PC-3 (cell line): Measurements from ENCODE around the gene TRPT1. TPM values are rescaled to one million over a fixed set of nuclear protein-coding genes. Genes with fewer than 3 reads are reported as not detected.

Source experiments
- ATAC-seq: fragments of 200-7000 bp; cut with Tn5 transposase; 2 replicates; pipeline ENCODE4 v1.9.1; 2020; ENCODE audit warnings: mild to moderate bottlenecking, moderate library complexity
- BruUV-seq: library from RNA; stranded (reverse); fragments of 400-500 nt; replicated peaks from 2 replicates; lab custom pipeline; 2021; lab: Mats Ljungman, UMichigan
- CTCF ChIA-PET: fragments of 300-600 bp; sonication (Branson Sonifier 250); formaldehyde crosslinking; loops from one replicate; lab custom pipeline; 2022; ENCODE audit warnings: antibody characterized with exemption; lab: Charles Lee
- POLR2A ChIA-PET: fragments of 300-600 bp; sonication (Branson Sonifier 250); formaldehyde crosslinking; loops from one replicate; lab custom pipeline; 2022; ENCODE audit warnings: antibody characterized with exemption; ENCODE audit not compliant: unreplicated experiment; lab: Charles Lee
- DNase-seq: peaks from one replicate; pipeline ENCODE4 v3.0.0-alpha.2; 2015
- H2AFZ ChIP-seq: fragments of 300-600 bp; sonication (generic); 2 replicates; pipeline ENCODE4 v1.6.0; 2016; ENCODE audit warnings: antibody characterized with exemption, low read length
- H3F3A ChIP-seq: fragments of 300-600 bp; sonication (generic); one replicate; pipeline ENCODE4 v1.6.0; 2017; ENCODE audit warnings: antibody characterized with exemption, low read length, control low read depth, mild to moderate bottlenecking; ENCODE audit not compliant: unreplicated experiment
- H3K27ac ChIP-seq: fragments of 300-600 bp; sonication (generic); 2 replicates; pipeline ENCODE4 v1.5.1; 2016; ENCODE audit warnings: mild to moderate bottlenecking, low read length
- H3K27me3 ChIP-seq: fragments of 300-600 bp; sonication (generic); 2 replicates; pipeline ENCODE4 v1.6.1; 2016; ENCODE audit warnings: low read length, mixed read lengths
- H3K36me3 ChIP-seq: fragments of 300-600 bp; sonication (generic); 2 replicates; pipeline ENCODE4 v1.6.1; 2016; ENCODE audit warnings: low read depth, mixed run types, low read length, mixed read lengths
- H3K4me1 ChIP-seq: fragments of 300-600 bp; sonication (generic); 2 replicates; pipeline ENCODE4 v1.5.1; 2016; ENCODE audit warnings: low read length; ENCODE audit not compliant: insufficient read depth
- H3K4me2 ChIP-seq: fragments of 300-600 bp; sonication (generic); 2 replicates; pipeline ENCODE4 v1.6.0; 2016; ENCODE audit warnings: low read length
- H3K4me3 ChIP-seq: fragments of 300-600 bp; sonication (generic); 2 replicates; pipeline ENCODE4 v1.5.1; 2016; ENCODE audit warnings: mild to moderate bottlenecking, low read length, mixed read lengths
- H3K79me2 ChIP-seq: fragments of 300-600 bp; sonication (generic); 2 replicates; pipeline ENCODE4 v1.6.1; 2017; ENCODE audit warnings: low read length, mixed read lengths
- H3K9ac ChIP-seq: fragments of 300-600 bp; sonication (generic); 2 replicates; pipeline ENCODE4 v1.6.0; 2016; ENCODE audit warnings: mild to moderate bottlenecking, low read length
- H3K9me2 ChIP-seq: fragments of 300-600 bp; sonication (generic); replicated peaks from 2 replicates; pipeline ENCODE4 v1.6.1; 2016; ENCODE audit warnings: mixed run types, low read length, mixed read lengths
- H3K9me3 ChIP-seq: fragments of 300-600 bp; sonication (generic); 2 replicates; pipeline ENCODE4 v1.6.1; 2016; ENCODE audit warnings: low read length, mixed read lengths
- H4K20me1 ChIP-seq: fragments of 300-600 bp; sonication (generic); 2 replicates; pipeline ENCODE4 v1.6.1; 2016; ENCODE audit warnings: low read length, mixed read lengths
- CTCF ChIP-seq: fragments of 300-600 bp; sonication (generic); conservative IDR thresholded peaks from 2 replicates; pipeline ENCODE4 v1.5.1; 2017; ENCODE audit warnings: antibody characterized with exemption, low read depth, mild to moderate bottlenecking, low read length
- EZH2 ChIP-seq: fragments of 300-600 bp; sonication (generic); IDR thresholded peaks from one replicate; pipeline ENCODE4 v1.6.1; 2017; ENCODE audit warnings: antibody characterized with exemption, mild to moderate bottlenecking, low read length; ENCODE audit not compliant: unreplicated experiment
- EZH2phosphoT487 ChIP-seq: fragments of 300-600 bp; sonication (generic); IDR thresholded peaks from 2 replicates; pipeline ENCODE4 v1.6.1; 2018; ENCODE audit warnings: mild to moderate bottlenecking, antibody characterized with exemption, low read length, borderline replicate concordance
- intact Hi-C: fragments of 100-400 bp; cut with micrococcal nuclease; formaldehyde crosslinking; loops from 2 replicates; pipeline ENCODE4 v1.9.0; 2023
- total RNA-seq: library from RNA; depleted of rRNA; stranded (reverse); fragments of >200 nt; gene quantifications from 2 replicates; pipeline ENCODE4 v1.2.3, GENCODE V29; 2014

The TRPT1 gene
- total RNA-seq, 1 experiment from 2014 or later, result 57.7 TPM

- Histone ChIP-seq H3K9me3 (no peaks in the 10 kb centered on the region), H3K27ac (no peak overlapping the region), H3K9ac (no peak overlapping the region), H3K9me2 (no peaks in the 10 kb centered on the region), H2AFZ (no peak overlapping the region), H3K36me3 (peaks cover 25% of the 10 kb centered on the region; the same call in 1 of the 2 replicates), H3F3A (no peaks in the 10 kb centered on the region), H3K4me2 (no peak overlapping the region), H3K79me2 (peaks cover under 1% of the 10 kb centered on the region; the same call in 1 of the 2 replicates), H3K27me3 (no peaks in the 10 kb centered on the region), H3K4me3 (no peak overlapping the region), H3K4me1 (peaks cover 31% of the 10 kb centered on the region), H4K20me1 (no peaks in the 10 kb centered on the region)
- CTCF ChIA-PET, result no interaction called here
- DNase-seq, result peak; percentile 60
- POLR2A ChIA-PET, result interaction anchor here (0.6 kb wide), 1 partner anchor 20 kb away, joined by 3 read pairs; no protein-coding TSS in a partner anchor
- intact Hi-C loops, result no loop called here
- TF ChIP-seq EZH2 (no peak), EZH2phosphoT487 (no peak), CTCF (no peak)
- no TSS peak for BruUV-seq
- ATAC-seq, result no peak
Measured at GRCh38 chr11:64266339-64266738, 40.4 kb upstream of the TRPT1 start.

DNA sequence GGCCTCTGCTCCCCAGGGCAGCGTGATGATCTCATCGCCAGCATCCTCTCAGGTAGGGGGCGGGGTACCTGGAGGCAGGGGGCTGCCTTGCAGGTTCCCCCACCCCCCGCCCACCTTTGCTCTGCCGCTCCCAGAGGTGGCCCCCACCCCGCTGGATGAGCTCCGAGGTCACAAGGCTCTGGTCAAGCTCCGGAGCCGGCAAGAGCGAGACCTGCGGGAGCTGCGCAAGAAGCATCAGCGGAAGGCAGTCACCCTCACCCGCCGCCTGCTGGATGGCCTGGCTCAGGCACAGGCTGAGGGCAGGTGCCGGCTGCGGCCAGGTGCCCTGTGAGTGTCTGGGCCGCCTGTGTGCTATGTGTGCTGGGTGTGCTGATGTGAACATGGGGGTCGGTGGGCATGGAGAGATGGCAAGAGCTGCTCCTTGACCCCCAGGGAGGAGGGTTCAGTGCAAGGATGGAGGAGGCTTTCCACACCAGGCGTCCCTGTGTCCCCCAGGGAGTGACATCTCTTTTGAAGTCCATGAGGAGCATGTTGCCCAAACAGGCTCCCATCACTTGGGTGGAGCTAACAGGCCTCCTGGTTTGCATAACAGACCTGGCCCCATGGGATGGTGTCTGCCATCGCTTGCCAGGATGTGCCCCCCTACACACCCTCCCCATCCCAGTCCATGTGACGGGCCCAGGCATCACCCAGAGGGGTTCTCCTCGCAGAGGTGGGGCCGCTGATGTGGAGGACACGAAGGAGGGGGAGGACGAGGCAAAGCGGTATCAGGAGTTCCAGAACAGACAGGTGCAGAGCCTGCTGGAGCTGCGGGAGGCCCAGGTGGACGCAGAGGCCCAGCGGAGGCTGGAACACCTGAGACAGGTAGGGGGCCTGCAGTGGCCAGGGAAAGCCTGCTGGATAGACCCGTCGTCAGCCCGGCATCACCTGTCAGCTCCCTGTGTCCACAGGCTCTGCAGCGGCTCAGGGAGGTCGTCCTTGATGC is 39.5 kb upstream of the TRPT1 start:
- Histone ChIP-seq H3K9me3 (no peaks in the 10 kb centered on the region), H4K20me1 (no peaks in the 10 kb centered on the region), H3K4me2 (no peak overlapping the region), H3K9ac (no peak overlapping the region), H2AFZ (no peak overlapping the region), H3K9me2 (no peaks in the 10 kb centered on the region), H3F3A (no peaks in the 10 kb centered on the region), H3K79me2 (no peaks in the 10 kb centered on the region), H3K27me3 (no peaks in the 10 kb centered on the region), H3K4me1 (peaks cover 26% of the 10 kb centered on the region), H3K27ac (no peak overlapping the region), H3K36me3 (peaks cover 31% of the 10 kb centered on the region; the same call in 1 of the 2 replicates), H3K4me3 (no peak overlapping the region)
- no TSS peak for BruUV-seq
- intact Hi-C loops, result no loop called here
- CTCF ChIA-PET, result no interaction called here
- ATAC-seq, result no peak
- DNase-seq, result no peak
- POLR2A ChIA-PET, result interaction anchor here (0.6 kb wide), 1 partner anchor 17 kb away, joined by 3 read pairs; no protein-coding TSS in a partner anchor
- no peak for TF ChIP-seq EZH2phosphoT487
- TF ChIP-seq EZH2, result no peak

DNA sequence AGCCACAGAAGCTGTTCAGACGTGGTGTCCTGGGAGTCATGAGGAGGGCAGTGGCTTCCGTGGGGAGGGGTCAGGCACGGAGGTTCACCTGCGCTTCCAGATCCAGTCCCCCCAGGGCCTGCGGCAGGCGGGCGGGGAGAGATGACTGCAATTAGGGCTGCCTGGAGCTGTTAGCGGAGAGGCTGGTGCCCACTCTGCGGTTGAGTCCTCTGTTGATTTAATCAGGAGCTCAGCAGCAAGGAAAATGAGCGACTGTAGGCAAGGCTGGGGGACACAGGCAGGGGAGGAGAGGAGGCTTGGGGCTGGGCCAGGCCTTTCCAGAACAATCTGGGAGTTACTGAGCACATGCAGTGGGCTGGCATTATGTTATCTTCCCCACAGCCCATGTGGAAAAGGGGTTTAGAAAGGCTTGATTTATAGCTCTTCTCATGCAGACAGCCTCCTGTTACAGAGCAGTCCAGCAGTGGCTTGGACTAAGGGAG is 38.4 kb upstream of the TRPT1 start:
- Histone ChIP-seq H3K79me2 (no peaks in the 10 kb centered on the region), H3K27me3 (no peaks in the 10 kb centered on the region), H3K4me3 (no peak overlapping the region), H3K4me1 (peaks cover 22% of the 10 kb centered on the region), H3K9me2 (no peaks in the 10 kb centered on the region), H3K4me2 (no peak overlapping the region), H3F3A (no peaks in the 10 kb centered on the region), H3K27ac (no peak overlapping the region), H4K20me1 (0 out of 2 replicates have a peak, but pooled peaks cover 3% of the 10 kb centered on the region), H2AFZ (no peak overlapping the region), H3K9me3 (no peaks in the 10 kb centered on the region), H3K36me3 (peaks cover 37% of the 10 kb centered on the region), H3K9ac (no peak overlapping the region)
- DNase-seq (no peak), ATAC-seq (no peak)
- BruUV-seq, result no TSS peak
- POLR2A ChIA-PET, result interaction anchor here (0.6 kb wide), 2 partner anchors 10 to 18 kb away, joined by 3 to 12 read pairs; no protein-coding TSS in a partner anchor
- TF ChIP-seq EZH2phosphoT487, result no peak
- no peak for TF ChIP-seq EZH2
- TF ChIP-seq CTCF, result no peak
- CTCF ChIA-PET, result no interaction called here
- intact Hi-C loops, result no loop called here
